Measurements from ENCODE around the gene LRRC27. TPM values are rescaled to one million over a fixed set of nuclear protein-coding genes. Genes with fewer than 3 reads are reported as not detected.

The LRRC27 gene
- total RNA-seq, 1 donor from 2014 or later, result 15.1 TPM

DNA sequence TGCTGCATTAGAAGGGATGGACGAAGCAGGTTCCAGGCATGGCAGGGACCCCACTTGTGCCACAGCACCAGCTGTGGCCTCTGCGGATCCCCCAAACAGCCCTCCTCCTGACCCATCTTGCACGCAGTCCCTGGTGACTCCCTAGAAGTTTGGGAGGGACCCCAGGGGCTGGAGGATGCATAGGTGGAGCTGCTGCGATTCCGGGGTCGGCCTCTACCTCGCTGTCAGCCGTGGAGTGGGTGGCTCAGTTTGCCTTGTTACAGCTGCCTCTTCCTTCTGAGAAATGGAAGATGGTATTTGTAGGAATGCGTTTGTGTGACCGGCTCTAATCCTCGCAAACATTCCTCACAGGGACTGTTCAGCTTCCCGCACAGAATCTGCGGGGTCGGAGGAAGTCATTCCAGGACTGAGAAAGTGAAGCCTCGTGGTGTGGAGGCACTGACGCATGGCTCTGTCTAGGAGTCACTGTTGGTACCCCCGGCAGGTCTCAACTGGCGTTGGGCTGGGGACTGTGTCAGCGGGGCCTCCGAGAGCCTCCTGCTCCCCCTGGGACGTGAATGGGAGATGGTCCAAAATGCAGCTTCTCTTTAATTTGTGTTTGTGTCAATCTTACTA, 82.5 kb downstream of the LRRC27 start:
- no peak for DNase-seq (ENCODE audit: low spot score)

DNA sequence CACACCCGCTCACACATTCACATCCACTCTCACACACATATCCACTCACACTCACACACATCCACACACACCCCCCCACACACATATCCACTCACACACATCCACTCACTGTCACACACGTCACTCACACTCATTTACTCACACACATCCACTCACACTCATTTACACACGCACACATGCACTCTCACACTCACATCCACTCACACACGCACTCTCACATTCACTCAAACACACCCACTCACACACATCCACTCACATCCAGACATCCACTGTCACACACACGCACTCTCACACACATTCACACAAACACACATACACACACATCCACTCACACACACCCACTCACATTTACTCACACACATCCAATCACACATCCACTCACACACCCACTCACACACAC, 83.3 kb downstream of the LRRC27 start:
- DNase-seq (ENCODE audit: low spot score), result no peak

DNA sequence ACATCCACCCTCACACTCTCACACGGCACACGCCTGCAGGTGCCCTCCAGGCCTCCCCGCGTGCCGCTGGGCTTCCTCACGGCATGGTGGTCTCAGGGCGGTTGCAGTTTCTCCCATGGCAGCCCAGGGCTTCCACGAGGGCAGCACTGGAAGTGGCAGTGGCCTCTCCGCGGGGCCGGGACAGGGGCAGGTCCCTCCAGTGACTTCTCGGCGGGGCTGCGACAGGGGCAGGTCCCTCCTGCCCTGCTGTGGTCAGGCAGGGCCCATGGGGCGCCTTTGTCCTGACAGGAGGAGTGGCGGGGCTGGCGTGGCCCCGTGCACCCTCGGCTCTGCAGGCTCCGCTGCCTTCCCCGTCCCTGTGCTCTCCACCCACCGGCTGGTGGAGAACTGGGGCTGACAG, 84.0 kb downstream of the LRRC27 start:
- no peak for DNase-seq (ENCODE audit: low spot score)

DNA sequence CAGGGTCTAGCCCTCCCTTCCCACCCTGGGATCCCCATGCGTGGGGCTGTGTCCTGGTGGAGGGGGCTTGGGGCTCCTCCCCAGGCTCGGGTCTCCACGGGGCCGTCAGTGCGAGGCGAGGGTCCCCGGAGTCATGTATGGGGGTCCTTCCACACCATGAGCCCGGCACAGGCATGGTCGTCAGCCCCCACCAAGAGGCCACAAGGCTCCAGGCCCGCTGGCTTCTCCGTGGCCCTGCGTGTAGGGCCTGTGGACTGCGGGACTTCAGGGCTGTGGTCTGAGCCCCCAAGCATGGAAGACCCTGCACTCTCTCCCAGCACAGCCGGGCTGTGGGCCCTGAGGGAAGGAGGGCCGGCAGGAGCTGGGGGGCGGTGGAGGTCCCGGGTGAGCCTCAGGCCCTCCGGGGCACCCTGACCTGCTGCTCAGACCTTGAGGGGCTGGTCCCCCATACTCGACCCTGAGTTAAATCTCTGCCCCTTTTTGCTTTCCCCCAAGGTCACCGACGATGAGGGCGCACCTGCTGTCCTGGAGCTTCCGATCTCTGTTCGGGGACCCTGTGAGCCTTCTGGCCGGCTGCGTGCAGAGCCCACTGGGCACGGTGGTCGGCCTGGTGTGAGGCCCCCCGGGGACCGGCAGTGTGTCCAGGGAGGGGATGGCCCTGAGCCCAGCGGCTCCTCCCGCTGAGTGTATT, 84.7 kb downstream of the LRRC27 start:
- DNase-seq (ENCODE audit: low spot score), result no peak

DNA sequence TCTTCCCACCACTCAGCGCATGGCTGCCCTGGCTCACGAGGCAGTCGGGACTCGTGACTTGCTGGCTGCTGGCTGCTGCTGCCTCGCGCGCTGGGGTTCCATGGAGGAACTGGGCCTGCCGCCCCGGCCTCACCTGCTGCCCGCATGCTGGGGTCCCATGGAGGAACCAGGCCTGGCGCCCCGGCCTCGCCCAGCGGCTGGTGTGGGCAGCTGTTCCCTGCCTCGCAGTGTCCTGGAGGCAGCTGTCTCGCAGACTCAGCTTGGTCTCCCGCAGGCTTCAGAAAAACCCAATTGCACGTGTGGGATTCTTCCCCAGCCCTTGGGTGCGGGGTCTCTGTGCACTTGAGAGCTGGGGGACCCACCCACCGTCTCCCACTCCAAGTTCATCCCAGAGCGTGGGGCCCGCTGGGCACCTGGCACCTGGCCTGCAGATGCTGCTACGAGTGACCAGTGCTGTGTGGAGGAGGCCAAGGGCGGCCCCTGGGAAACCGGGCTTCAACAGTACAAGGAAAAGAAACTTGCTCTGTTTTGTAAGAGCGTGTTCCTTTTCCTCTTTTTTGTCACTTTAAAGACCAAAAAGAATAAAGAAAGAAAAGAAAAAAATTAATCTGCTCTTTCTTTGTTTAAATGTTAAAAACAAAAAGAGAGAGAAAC, 85.4 kb downstream of the LRRC27 start:
- no peak for DNase-seq (ENCODE audit: low spot score)

DNA sequence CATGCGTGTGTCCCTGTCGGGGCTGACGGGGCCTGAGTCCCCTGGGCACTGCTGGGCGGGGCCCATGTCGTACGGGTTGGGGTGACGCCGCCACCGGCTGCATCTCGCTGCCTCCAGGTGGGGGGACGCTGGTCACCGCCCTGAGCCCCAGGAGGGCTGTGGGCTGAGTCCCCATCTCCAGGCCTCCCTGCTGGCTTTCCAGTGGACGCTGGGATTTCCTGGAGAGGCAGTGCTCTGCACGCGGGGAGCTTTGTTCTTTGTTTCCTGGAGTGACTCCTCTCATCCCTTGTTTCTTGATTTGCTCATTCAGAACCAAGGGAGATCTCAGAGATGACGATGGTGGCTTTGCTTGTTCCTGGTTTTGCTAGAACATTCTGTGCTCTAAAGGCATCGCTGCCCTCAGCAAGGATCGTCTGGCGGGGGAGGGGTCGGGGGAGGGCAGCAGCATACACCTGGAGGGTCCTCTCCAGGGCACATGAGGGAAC, 86.0 kb downstream of the LRRC27 start:
- DNase-seq (ENCODE audit: low spot score), result no peak

DNA sequence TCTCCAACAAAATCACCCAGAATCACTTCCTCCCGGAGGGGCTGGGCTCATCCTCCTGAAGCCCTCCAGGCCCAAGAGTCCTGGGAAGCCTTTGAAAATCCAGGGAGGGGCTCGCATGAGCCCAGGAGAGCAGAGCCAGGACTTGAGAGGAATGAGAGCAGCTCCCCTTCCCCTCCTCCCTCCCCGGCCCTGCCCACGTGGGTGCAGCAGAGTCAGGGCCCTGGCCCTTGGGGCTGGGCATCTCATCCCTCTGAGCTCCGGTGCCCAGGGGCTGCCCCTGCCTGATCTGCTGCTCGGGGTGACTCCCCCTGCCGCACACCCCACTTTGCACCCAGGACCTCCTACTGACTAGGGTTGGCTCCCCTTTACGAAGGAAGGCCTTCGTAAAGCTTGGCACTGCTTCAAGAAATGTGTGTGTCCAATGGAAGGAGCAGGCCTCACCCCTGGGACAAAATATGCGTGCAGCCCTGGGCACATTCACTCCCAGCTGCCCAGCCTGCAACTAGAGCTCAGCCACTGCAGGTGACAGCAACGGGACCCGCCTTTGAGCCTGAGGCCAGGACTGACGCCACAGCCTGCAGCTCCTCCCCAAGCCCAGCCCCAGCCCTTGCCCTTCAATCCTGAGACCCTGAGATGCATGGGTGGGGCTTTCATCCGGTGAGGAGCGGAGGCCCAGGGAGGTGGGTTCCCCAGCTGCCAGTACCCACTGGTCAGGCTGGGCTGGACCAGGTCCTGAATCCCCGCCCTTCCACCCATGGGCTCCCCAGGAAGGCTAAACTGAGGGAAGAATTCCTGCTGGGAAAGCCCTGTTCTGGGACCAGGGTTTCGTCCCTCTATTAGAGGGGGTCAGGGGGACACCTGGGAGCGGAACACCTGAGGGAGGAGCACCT, 86.8 kb downstream of the LRRC27 start:
- DNase-seq (ENCODE audit: low spot score), result peak; percentile 87

DNA sequence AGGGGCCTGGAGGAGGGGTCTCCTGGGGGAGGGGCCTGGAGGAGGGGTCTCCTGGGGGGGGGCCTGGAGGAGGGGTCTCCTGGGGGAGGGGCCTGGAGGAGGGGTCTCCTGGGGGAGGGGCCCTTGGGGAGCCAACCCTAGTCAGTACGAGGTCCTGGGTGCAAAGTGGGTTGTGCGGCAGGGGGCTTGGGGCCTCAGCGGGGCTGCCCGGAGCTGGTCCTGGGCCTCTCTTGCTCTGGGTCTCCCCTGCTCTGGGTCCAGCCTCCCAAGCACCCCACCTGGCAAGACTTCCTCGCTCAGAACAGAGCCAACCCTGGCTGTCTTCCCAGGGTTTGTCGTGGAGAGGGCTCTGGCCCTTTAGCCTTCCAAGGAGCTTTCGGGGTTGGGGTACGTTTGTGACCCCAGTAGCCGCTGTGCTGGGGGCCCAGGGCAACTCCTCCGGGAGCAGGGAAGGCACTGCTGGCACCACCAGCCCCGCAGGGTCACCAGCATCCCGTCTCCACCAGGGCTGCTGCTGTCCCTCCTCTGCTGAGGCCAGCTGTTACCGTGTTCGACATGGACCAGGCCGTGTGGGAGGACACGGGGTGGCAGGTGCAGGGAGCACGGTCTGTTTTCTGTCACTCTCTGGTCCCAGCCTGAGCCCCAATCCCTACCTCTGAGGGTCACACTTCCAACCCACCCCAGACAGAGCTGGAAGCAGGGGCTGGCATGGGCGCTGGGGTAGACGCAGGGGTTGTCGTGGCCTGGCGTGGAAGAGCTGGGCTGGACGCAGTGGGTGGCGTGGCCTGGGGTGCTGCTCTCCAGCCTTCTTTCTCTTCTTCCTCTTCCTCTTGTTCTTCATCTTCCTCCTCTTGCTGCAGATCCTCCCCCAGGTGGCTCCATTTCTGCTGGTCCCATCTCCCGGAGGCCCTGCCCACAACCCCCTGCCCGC, 87.8 kb downstream of the LRRC27 start:
- DNase-seq (ENCODE audit: low spot score), result no peak

DNA sequence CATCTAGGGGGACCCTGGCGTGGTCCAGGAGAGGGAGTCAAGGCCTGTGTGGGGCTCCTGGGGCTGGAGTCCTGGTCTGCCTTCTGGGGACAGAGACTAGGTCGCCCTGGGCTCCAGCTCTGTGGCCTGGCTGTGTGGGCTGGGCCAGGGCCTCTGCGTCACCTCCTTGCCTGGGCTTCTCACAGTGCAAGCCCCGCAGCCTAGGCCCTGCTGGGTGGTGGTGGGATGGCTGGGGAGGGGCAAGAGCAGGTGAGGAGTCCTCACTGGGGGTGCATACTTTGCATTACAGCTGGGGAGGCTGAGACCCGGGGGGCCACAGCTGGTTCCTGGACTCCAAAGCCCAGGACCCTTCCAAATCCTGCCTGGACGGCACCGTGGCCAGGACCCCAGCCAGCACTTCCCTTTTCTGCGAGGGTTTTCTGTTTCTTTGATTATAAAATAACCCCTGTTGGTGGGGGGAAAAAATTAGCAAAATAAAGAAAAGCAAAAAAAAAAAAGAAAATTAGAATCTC, 88.5 kb downstream of the LRRC27 start:
- no peak for DNase-seq (ENCODE audit: low spot score)

DNA sequence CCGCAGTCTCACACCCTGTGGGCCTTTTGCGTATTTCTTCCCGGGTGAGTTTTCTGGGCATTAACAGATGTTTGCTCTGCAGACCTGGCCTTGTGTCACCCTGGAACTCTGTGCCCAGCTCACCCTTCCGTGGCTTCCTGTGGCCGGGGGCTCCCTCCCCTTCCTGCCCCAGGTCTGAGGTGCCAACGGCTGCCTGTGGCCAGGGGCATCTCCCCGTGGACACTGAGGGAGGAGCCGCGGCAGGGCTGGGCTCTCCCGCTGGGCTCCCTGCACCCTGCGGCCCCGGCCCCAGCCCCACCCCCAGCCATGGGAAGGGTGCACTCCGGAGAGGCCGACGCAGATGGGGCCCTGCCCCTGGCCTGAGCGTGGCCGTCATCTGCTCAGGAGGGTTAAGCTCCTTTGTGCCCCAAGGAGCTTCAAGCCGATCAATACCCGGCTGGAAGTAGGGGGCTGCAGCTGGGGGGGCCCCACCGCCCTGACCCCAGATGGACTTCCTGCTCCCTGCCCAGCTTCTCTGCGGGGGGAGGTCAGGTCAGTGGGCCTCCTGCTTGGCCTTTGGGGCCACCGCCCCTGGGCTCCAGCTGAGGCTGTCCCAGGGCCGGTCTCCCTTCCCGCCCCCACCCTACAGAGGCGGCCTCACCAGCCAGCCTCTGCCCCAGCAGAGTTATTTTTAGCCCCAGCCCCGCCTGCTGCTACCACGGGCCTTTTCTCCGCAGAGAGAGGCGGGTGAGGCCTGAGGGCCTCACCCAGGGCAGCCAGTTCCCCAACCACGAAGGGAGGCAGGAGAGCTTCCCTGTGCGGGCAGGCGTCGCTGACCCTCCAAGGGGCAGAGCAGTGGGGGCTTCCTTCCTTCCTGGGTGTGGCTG, 89.2 kb downstream of the LRRC27 start:
- peak; percentile 88 for DNase-seq (ENCODE audit: low spot score)

DNA sequence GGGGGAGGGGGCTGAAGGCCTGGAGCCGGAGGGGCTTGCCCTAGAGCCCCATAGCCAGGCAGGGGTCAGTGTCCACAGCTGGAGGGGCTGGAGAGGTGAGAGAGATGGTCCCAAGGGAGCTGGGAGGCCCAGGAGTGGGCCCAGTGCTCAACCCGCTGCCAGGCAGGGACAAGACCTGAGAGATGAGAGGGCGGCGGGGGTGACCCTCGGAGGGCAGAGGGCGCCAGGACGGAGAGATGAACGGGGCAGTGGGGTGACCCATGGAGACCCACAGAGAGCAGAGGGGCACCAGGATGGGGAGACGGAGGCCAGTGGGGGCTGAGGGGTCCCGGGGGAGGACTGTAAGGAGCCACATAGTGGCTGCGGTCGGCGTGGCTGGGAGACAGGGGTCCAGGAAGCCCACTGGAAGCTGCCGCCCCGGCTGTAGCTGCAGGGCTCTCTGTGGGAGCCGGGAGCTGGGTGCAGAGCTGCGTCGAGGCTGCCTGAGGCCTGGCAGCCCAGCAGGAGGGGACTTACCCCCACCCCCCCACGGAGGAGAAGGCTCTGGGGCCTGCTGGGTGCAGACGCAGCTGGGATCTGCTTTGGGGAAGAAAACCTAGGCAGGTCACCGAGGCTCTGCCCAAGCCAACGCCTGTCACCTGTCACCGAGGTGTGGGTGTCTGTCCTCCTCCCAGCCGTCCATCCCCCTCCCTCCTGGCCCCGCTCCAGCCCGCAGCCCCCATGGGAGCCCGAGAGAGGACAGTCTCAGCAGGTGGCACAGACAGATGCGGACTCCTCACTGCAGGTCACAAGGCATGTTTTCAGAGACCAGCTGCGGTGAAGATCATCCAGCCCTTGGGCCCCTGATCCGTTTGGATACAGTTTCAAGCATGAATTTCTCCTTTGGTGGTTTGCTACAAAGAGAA, 90.1 kb downstream of the LRRC27 start:
- DNase-seq (ENCODE audit: low spot score), result no peak

DNA sequence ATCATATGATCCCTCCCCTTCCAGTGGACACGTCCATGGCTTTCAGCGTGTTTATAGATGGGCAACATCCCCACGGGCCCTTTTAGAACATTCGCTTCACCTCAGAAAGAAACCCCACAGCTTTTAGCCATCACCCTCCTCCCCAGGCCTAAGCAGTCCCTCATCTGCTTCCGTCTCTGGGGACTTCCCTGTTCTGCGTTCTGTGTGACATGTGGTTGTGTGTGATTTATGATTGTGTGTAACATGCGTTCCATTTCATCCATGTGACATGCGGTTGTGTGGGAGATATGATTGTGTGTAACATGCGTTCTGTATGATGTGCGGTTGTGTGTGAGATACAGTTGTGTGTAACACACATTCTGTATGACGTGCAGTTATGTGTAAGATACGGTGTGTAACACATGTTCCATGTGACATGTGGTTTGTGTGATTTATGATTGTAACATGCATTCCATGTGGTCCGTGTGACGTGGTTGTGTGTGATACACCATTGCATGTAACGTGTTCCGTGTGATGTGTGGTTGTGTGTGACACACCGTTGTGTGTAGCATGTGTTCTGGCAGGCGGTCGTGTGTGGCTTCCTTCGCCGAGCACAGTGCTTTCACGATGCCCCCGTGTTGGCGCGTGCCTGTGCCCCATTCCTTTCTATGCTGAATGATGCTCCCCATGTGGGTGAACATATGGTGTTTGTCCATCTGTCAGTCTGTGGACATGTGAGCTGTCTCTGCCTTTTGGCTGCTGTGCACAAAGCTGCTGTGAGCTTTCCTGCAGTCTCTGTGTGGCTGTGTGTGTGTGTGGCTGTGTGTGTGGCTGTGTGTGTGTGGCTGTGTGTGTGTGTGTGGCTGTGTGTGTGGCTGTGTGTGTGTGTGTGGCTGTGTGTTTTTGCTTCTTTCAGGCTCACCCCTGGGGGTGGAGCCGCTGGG, 91.2 kb downstream of the LRRC27 start:
- no peak for DNase-seq (ENCODE audit: low spot score)

DNA sequence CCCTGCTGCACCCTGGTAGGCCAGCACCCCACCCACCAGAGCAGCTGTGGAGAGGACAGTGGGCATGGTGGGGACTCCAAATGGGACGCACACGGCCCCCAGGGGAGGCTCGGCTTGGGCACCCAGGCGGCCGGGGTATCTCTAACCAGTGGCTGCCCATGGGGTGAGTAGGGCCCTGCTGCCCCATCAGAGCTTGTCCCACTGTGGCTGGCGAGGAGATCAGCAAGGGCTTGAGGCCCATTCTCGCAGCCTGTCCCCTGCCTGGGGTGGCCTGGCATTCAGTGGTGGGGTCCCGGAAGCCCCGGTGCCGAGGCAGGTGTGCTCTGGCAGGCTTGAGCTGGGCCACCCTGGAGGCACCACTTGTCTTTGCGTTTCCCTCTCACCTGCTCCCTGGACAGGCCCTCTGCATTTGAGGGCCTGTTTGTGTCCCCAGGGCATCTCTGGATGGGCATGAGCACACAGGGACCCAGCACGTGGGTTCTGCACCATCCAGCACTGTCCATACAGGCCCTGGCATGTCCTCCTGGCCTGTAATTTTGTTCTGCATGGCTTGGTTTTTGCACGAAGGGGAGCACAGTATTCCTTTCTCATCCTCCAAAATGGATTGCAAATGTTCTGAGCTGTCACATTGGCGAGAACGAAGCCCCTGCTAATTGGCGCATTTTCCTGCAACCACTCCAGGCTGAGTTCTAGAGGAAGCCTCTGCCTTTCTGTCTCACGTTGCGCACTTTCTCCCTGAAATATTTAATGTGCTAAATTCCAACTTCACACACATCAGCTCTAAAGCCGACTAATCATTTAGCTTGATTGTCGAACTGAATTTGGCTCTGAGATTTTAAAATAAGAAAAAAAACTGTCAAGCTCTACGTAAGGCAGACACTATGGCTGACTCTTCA, 92.2 kb downstream of the LRRC27 start:
- no peak for DNase-seq (ENCODE audit: low spot score)

DNA sequence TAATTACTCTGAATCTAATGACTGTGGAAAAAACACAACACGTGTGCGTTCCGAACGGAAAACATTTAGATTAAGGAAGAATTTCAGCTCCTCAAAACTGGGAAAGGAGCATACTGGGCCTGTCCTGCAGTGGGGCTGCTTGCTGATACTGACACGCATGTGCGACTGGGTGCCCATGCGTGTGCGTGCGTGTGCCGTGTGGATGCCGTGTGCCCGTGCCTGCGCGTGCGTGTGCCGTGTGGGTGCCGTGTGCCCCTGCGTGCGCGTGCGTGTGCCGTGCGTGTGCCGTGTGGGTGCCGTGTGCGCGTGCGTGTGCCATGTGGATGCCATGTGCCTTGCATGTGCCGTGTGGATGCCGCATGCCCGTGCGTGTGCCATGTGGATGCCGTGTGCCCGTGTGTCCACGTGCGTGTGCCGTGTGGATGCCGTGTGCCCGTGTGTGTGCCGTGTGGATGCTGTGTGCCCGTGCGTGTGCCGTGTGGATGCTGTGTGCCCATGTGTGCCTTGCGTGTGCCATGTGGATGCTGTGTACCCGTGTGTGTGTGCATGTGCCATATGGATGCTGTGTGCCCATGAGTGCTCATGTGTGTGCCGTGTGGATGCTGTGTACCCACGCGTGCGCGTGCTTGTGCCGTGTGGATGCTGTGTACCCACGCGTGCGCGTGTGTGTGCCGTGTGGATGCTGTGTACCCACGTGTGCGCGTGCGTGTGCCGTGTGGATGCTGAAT, 93.2 kb downstream of the LRRC27 start:
- DNase-seq (ENCODE audit: low spot score), result no peak

DNA sequence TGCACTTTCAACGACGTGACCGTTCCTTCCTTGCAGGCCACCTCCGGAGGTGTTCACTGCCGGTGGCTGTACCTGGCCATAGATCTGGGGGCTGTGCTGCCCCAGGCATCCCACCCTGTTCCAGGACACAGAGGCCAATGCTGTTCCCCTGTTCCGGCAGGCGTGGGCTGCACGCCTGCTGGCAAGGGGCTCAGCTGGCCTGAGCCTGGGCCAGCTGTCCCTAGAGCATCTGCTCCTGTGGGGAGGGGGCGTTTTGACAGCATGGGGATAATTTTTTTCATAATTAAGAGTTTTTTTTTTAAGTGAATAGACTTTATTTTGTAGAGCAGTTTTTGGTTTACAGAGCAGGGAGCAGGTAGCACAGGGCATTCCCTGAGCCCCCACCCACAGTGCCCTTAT, 93.8 kb downstream of the LRRC27 start:
- DNase-seq (ENCODE audit: low spot score), result no peak
